Activated CD4-positive, alpha-beta T cell treated with anti-CD3 and anti-CD28 coated beads, Interleukin-2, amount 10 ng/mL, durations not matched to agents 7 days and 5 days (primary cell): ENCODE data around the gene PCDHB3. TPM values are rescaled to one million over a fixed set of nuclear protein-coding genes. Genes with fewer than 3 reads are reported as not detected.
"Not testable (repeated sequence)": the region's sequence is repeated elsewhere in the genome, so short reads cannot be mapped to it uniquely, and the experiment has no call there.

Experiments used
- CTCF ChIA-PET: fragments of 350-600 bp; sonication (Branson Sonifier 250); formaldehyde crosslinking; loops from one replicate; lab custom pipeline; 2021; ENCODE audit warnings: antibody characterized with exemption; lab: Charles Lee
- POLR2A ChIA-PET: fragments of 350-600 bp; sonication (Branson Sonifier 250); formaldehyde crosslinking; loops from one replicate; lab custom pipeline; 2021; ENCODE audit warnings: antibody characterized with exemption; lab: Charles Lee
- DNase-seq: peaks from one replicate; pipeline ENCODE4 v3.0.0-alpha.2; 2020
- H3K27ac Mint-ChIP-seq: one replicate; pipeline ENCODE4 v1.8.0; 2021; ENCODE audit warnings: mild to moderate bottlenecking, moderate library complexity, mixed read lengths
- H3K27me3 Mint-ChIP-seq: one replicate; pipeline ENCODE4 v1.8.0; 2021; ENCODE audit warnings: mixed read lengths
- H3K36me3 Mint-ChIP-seq: one replicate; pipeline ENCODE4 v1.8.0; 2021; ENCODE audit warnings: low read depth, mixed read lengths
- H3K4me1 Mint-ChIP-seq: one replicate; pipeline ENCODE4 v1.8.0; 2021; ENCODE audit warnings: mixed read lengths
- H3K4me3 Mint-ChIP-seq: one replicate; pipeline ENCODE4 v1.8.0; 2021; ENCODE audit warnings: mild to moderate bottlenecking, moderate library complexity, mixed read lengths
- H3K9me3 Mint-ChIP-seq: one replicate; pipeline ENCODE4 v1.8.0; 2021; ENCODE audit warnings: mixed read lengths
- total RNA-seq, 2 experiments: library from RNA; stranded (reverse); gene quantifications; one replicate each; pipeline ENCODE4 v1.2.3, GENCODE V29; 2021

The PCDHB3 gene
- total RNA-seq, 2 experiments from 2014 or later, result not detected

- CTCF ChIA-PET, H3K36me3 Mint-ChIP-seq, H3K27ac Mint-ChIP-seq, H3K4me3 Mint-ChIP-seq, H3K27me3 Mint-ChIP-seq, DNase-seq, POLR2A ChIA-PET, H3K4me1 Mint-ChIP-seq: not testable (repeated sequence)
- peaks cover 15% of the 10 kb centered on the region for H3K9me3 Mint-ChIP-seq
These were observed 2.2 kb downstream of the PCDHB3 start for GRCh38 chr5:141102471-141102870.

DNA sequence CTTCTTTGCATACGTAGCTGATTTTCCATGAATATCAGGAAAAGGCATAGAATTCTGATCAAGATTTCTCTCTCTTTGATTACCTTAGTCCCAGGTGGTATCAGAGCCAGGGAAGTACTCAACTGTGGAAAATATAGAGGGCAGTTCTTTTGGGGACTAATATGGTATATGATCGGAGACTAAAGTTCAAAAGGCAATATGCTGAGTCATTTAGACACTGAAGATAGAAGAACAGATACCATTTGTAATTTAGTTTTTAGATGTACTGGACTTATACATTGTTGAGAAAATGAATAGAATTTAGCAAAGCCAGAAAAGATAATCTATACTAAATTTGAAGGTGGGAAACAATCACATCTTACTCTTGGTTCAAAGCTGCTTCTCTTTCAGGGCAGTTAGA, 5.1 kb downstream of the PCDHB3 start:
- Mint-ChIP-seq H3K4me3 (no peak overlapping the region), H3K27me3 (peaks cover 5% of the 10 kb centered on the region), H3K36me3 (no peaks in the 10 kb centered on the region), H3K4me1 (no peaks in the 10 kb centered on the region), H3K9me3 (peaks cover 12% of the 10 kb centered on the region), H3K27ac (no peak overlapping the region)
- ChIA-PET POLR2A (no interaction called here), CTCF (no interaction called here)
- no peak for DNase-seq

DNA sequence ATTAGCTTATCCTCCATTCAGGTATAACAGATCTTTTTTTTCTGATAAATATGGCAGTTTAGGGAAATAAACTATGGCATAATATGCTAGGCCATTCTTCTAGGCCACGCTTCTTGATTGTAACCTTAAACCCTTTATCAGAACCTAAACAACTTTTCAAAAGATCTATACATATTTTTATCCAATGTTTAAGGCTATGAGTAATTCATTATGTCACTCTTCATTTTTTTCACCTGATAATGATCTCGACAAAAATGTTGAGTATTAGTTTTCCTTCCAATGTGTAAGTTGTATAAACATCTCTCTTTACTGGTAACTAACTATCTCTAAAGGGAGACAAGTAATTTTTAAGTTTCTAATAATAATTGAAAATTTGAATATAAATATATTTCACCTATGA, 19.0 kb downstream of the PCDHB3 start:
- ChIA-PET POLR2A (no interaction called here), CTCF (no interaction called here)
- peaks cover 18% of the 10 kb centered on the region for H3K9me3 Mint-ChIP-seq
- peaks cover 6% of the 10 kb centered on the region for H3K27me3 Mint-ChIP-seq
- no peaks in the 10 kb centered on the region for H3K4me1 Mint-ChIP-seq
- no peak overlapping the region for H3K4me3 Mint-ChIP-seq
- H3K27ac Mint-ChIP-seq, result no peak overlapping the region
- H3K36me3 Mint-ChIP-seq, result no peaks in the 10 kb centered on the region
- DNase-seq, result no peak

GRCh38 chr5:141121563-141121962, 21.3 kb downstream of the PCDHB3 start, which contains the start of gene PCDHB4:
TSS of gene PCDHB4 (plus strand) at chr5:141121818. CDS start at chr5:141121999, 181 bp downstream.
- no peak for DNase-seq
- CTCF ChIA-PET, result no interaction called here
- no peak within 1 kb of the TSS for H3K27ac Mint-ChIP-seq
- POLR2A ChIA-PET, result no interaction called here
- H3K4me3 Mint-ChIP-seq, result no peak within 1 kb of the TSS
- peaks cover 6% of the 10 kb centered on the region for H3K27me3 Mint-ChIP-seq
- H3K4me1 Mint-ChIP-seq, result no peaks in the 10 kb centered on the region
- no peaks in the 10 kb centered on the region for H3K36me3 Mint-ChIP-seq
- H3K9me3 Mint-ChIP-seq, result peaks cover 17% of the 10 kb centered on the region

DNA sequence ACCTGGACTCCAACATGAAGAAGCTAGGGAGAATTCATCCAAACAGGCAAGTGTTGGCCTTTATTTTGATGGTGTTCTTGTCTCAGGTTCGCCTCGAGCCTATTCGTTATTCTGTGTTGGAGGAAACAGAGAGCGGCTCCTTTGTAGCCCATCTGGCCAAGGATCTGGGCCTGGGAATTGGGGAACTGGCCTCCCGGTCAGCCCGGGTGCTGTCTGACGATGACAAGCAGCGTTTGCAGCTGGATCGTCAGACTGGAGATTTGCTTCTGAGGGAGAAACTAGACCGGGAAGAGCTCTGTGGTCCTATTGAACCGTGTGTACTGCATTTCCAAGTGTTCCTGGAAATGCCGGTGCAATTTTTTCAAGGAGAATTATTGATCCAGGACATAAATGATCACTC, 21.7 kb downstream of the PCDHB3 start:
- ChIA-PET CTCF (no interaction called here), POLR2A (no interaction called here)
- DNase-seq, result no peak
- Mint-ChIP-seq H3K27me3 (peaks cover 6% of the 10 kb centered on the region), H3K4me1 (no peaks in the 10 kb centered on the region), H3K9me3 (peaks cover 14% of the 10 kb centered on the region), H3K27ac (no peak overlapping the region), H3K4me3 (no peak overlapping the region), H3K36me3 (no peaks in the 10 kb centered on the region)

DNA sequence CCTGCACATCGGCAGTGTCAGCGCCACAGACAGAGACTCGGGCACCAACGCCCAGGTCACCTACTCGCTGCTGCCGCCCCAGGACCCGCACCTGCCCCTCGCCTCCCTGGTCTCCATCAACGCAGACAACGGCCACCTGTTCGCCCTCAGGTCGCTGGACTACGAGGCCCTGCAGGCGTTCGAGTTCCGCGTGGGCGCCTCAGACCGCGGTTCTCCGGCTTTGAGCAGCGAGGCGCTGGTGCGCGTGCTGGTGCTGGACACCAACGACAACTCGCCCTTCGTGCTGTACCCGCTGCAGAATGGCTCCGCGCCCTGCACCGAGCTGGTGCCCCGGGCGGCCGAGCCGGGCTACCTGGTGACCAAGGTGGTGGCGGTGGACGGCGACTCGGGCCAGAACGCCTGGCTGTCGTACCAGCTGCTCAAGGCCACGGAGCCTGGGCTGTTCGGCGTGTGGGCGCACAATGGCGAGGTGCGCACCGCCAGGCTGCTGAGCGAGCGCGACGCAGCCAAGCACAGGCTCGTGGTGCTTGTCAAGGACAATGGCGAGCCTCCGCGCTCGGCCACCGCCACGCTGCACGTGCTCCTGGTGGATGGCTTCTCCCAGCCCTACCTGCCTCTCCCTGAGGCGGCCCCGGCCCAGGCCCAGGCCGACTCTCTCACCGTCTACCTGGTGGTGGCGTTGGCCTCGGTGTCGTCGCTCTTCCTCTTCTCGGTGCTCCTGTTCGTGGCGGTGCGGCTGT, 23.3 kb downstream of the PCDHB3 start:
- H3K9me3 Mint-ChIP-seq, result peaks cover 14% of the 10 kb centered on the region
- DNase-seq, H3K27ac Mint-ChIP-seq, CTCF ChIA-PET, POLR2A ChIA-PET, H3K4me1 Mint-ChIP-seq, H3K27me3 Mint-ChIP-seq, H3K36me3 Mint-ChIP-seq: not testable (repeated sequence)
- H3K4me3 Mint-ChIP-seq, result peak overlapping the region; percentile 16

- no peaks in the 10 kb centered on the region for H3K4me1 Mint-ChIP-seq
- H3K36me3 Mint-ChIP-seq, result no peaks in the 10 kb centered on the region
- ChIA-PET CTCF (no interaction called here), POLR2A (no interaction called here)
- peaks cover 8% of the 10 kb centered on the region for H3K27me3 Mint-ChIP-seq
- H3K4me3 Mint-ChIP-seq, result no peak overlapping the region
- no peak for DNase-seq
- peaks cover 12% of the 10 kb centered on the region for H3K9me3 Mint-ChIP-seq
- no peak overlapping the region for H3K27ac Mint-ChIP-seq
These were observed 27.0 kb downstream of the PCDHB3 start for GRCh38 chr5:141127305-141127704.

DNA sequence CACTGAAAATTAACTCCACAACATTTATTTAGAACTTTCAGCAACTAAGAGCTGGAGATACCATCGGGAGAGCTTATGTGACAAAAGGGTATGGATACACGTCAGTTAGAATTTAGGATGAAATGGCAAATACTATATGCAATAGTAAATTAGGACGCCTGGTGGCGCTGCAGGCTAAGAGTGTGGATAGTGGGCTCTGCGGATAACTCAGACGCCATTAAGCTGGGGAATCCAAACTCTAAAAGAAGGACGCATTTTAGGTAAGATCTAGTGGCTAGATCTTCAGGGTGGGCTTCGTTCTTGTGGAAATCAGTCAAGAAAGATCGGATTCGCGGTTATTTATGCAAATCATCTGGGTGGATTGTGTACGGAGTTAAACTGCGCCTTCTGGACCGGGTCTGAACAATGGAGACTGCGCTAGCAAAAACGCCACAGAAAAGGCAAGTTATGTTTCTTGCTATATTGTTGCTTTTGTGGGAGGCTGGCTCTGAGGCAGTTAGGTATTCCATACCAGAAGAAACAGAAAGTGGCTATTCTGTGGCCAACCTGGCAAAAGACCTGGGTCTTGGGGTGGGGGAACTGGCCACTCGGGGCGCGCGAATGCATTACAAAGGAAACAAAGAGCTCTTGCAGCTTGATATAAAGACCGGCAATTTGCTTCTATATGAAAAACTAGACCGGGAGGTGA, 34.9 kb downstream of the PCDHB3 start, which contains the start of gene PCDHB5:
TSS of gene PCDHB5 (plus strand) at position 177 of the 688 bp plus-strand sequence. CDS start at position 406, 229 bp downstream.
- Mint-ChIP-seq H3K4me3 (no peak within 1 kb of the TSS), H3K36me3 (peaks cover 2% of the 10 kb centered on the region), H3K27me3 (peaks cover 9% of the 10 kb centered on the region), H3K4me1 (peaks cover 2% of the 10 kb centered on the region), H3K27ac (no peak within 1 kb of the TSS), H3K9me3 (peaks cover 28% of the 10 kb centered on the region)
- POLR2A ChIA-PET, result no interaction called here
- CTCF ChIA-PET, result no interaction called here
- no peak for DNase-seq

DNA sequence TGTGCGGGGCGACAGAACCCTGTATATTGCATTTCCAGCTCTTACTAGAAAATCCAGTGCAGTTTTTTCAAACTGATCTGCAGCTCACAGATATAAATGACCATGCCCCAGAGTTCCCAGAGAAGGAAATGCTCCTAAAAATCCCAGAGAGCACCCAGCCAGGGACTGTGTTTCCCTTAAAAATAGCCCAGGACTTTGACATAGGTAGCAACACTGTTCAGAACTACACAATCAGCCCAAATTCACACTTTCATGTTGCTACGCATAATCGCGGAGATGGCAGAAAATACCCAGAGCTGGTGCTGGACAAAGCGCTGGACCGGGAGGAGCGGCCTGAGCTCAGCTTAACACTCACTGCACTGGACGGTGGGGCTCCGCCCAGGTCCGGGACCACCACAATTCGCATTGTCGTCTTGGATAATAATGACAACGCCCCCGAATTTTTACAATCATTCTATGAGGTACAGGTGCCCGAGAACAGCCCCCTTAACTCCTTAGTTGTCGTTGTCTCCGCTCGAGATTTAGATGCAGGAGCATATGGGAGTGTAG, 35.5 kb downstream of the PCDHB3 start:
- Mint-ChIP-seq H3K9me3 (peaks cover 28% of the 10 kb centered on the region), H3K36me3 (peaks cover 2% of the 10 kb centered on the region), H3K27me3 (peaks cover 7% of the 10 kb centered on the region), H3K27ac (no peak overlapping the region), H3K4me1 (peaks cover 2% of the 10 kb centered on the region), H3K4me3 (no peak overlapping the region)
- ChIA-PET POLR2A (no interaction called here), CTCF (no interaction called here)
- no peak for DNase-seq

GRCh38 chr5:141137346-141137745, 37.1 kb downstream of the PCDHB3 start:
- DNase-seq, H3K36me3 Mint-ChIP-seq, H3K27ac Mint-ChIP-seq, H3K4me1 Mint-ChIP-seq, H3K4me3 Mint-ChIP-seq, CTCF ChIA-PET, H3K27me3 Mint-ChIP-seq, POLR2A ChIA-PET: not testable (repeated sequence)
- H3K9me3 Mint-ChIP-seq, result peaks cover 28% of the 10 kb centered on the region

- no peak for DNase-seq
- H3K9me3 Mint-ChIP-seq, result peaks cover 14% of the 10 kb centered on the region
- peaks cover 3% of the 10 kb centered on the region for H3K4me1 Mint-ChIP-seq
- H3K27me3 Mint-ChIP-seq, result peaks cover 16% of the 10 kb centered on the region
- ChIA-PET CTCF (interaction anchor here (1.2 kb wide), 1 partner anchor 27 kb away, joined by 3 read pairs; the partner anchor contains the start of gene PCDHB8), POLR2A (no interaction called here)
- H3K27ac Mint-ChIP-seq, result no peak within 1 kb of the TSS
- H3K4me3 Mint-ChIP-seq, result peak within 1 kb of the TSS; percentile 35
- peaks cover 4% of the 10 kb centered on the region for H3K36me3 Mint-ChIP-seq
These were observed 49.5 kb downstream of the PCDHB3 start, which contains the start of gene PCDHB6 for GRCh38 chr5:141149812-141150211. TSS of gene PCDHB6 (plus strand) at chr5:141150057. CDS start at chr5:141150258, 201 bp downstream.

DNA sequence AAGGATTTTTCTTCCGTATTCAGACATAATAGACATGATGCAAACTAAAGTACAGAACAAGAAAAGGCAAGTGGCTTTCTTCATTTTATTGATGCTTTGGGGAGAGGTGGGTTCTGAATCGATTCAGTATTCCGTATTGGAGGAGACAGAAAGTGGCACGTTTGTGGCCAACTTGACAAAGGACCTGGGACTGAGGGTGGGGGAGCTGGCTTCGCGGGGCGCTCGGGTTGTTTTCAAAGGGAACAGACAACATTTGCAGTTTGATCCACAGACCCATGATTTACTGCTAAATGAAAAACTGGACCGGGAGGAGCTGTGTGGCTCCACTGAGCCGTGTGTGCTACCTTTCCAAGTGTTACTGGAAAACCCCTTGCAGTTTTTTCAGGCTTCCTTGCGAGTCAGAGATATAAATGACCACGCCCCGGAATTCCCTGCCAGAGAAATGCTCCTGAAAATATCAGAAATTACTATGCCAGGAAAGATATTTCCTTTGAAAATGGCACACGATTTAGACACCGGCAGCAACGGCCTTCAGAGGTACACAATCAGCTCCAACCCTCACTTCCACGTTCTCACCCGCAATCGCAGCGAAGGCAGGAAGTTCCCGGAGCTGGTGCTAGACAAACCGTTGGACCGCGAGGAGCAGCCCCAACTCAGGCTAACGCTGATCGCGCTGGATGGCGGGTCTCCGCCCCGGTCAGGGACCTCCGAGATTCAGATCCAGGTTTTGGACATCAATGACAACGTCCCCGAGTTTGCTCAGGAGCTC, 50.1 kb downstream of the PCDHB3 start:
- H3K9me3 Mint-ChIP-seq, result peaks cover 14% of the 10 kb centered on the region
- H3K27me3 Mint-ChIP-seq, result peaks cover 16% of the 10 kb centered on the region
- ChIA-PET CTCF (interaction anchor here (1.2 kb wide), 1 partner anchor 27 kb away, joined by 3 read pairs; the partner anchor contains the start of gene PCDHB8), POLR2A (no interaction called here)
- H3K27ac Mint-ChIP-seq, result no peak overlapping the region
- peaks cover 3% of the 10 kb centered on the region for H3K4me1 Mint-ChIP-seq
- peak overlapping the region; percentile 35 for H3K4me3 Mint-ChIP-seq
- peaks cover 4% of the 10 kb centered on the region for H3K36me3 Mint-ChIP-seq
- DNase-seq, result no peak
